Measurements from ENCODE around the gene SLK. TPM values are rescaled to one million over a fixed set of nuclear protein-coding genes. Genes with fewer than 3 reads are reported as not detected.

Gene SLK
- total and polyA plus RNA-seq, 10 of the 15 experiments (the other 5 are each of a cell fraction or from before 2014, with no cell fraction given), result 2.5 to 24.2 (median 11.1) TPM

GRCh38 chr10:103919648-103920025 is 47.3 kb upstream of the SLK start (continued):
- TF ChIP-seq BHLHE40 (IDR thresholded peaks at IDR 0.05; ENCODE audit: borderline replicate concordance in 1 of 2, low read depth in 2 of 2, low read length in 1 of 2), result no peak
- TF ChIP-seq, protein P1, sequence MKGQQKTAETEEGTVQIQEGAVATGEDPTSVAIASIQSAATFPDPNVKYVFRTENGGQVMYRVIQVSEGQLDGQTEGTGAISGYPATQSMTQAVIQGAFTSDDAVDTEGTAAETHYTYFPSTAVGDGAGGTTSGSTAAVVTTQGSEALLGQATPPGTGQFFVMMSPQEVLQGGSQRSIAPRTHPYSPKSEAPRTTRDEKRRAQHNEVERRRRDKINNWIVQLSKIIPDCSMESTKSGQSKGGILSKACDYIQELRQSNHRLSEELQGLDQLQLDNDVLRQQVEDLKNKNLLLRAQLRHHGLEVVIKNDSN (IDR thresholded peaks at IDR 0.05; ENCODE audit: borderline replicate concordance, extremely low read length, insufficient read depth, low read depth, low read length), result no peak
- no peak for TF ChIP-seq TAF1 (IDR thresholded peaks at IDR 0.05; ENCODE audit: borderline replicate concordance, low read depth, low read length)
- no peak for TF ChIP-seq NFIC (IDR thresholded peaks at IDR 0.05; ENCODE audit: low read depth, low read length)
- no peak for TF ChIP-seq TARDBP (IDR thresholded peaks at IDR 0.05; ENCODE audit: borderline replicate concordance)

DNA sequence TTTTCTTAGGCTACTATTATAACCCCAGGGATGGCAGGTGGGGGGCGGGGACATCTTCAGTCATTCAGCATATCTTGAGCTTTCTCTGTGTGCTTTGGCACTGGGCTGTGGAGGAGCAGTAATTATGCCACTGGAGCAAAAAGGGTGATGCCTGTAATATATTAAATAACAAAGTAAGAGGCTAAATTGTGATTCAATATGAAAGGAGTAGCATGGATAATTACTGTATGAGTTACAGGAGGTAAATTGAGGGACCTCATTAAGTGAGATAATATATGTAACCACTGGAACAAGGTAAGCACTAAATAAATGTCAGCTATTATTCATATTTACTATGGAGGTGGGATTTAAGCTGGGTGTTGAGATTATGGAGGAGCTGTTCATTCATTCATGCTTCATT is 45.7 kb upstream of the SLK start:
- RAD21 ChIA-PET (ENCODE audit: unreplicated experiment), result interaction anchor here (1.1 to 1.5 kb wide), 5 partner anchors 10 to 202 kb away, joined by 3 to 6 read pairs (median 4); partner anchors contain the start of gene SFR1
- BruUV-seq (replicated peaks), result no TSS peak
- no peak overlapping the region for H3K4me3 ChIP-seq
- SMC1A ChIA-PET (ENCODE audit: uncharacterized antibody, unreplicated experiment), result interaction anchor here (0.7 to 1.5 kb wide), 7 partner anchors 12 to 204 kb away, joined by 3 to 5 read pairs (median 4); partner anchors contain the start of gene SLK
- peaks cover 7% of the 10 kb centered on the region for H3K4me1 ChIP-seq (ENCODE audit: control insufficient read depth, insufficient read depth, low read length)
- no peaks in the 10 kb centered on the region for H3K9me3 ChIP-seq (replicated peaks; ENCODE audit: control insufficient read depth, insufficient read depth, low read length)
- no peak overlapping the region for H3K4me2 ChIP-seq (ENCODE audit: control insufficient read depth, insufficient read depth)
- no peaks in the 10 kb centered on the region for H3K36me3 ChIP-seq (ENCODE audit: control insufficient read depth in 2 of 2, insufficient read depth in 2 of 2, low read length in 1 of 2)
- no peak for DNase-seq (ENCODE audit: low read depth, low spot score)
- FAIRE-seq, result no peak
- 50% methylated on average over 1 of the region's 1 CpG for WGBS (ENCODE audit: insufficient coverage, insufficient replicate concordance, low lambda C conversion rate, missing lambda C conversion rate)
- CTCF ChIA-PET, result interaction anchor here (0.5 to 2.0 kb wide), 5 partner anchors 12 to 384 kb away, joined by 3 to 8 read pairs (median 3); no protein-coding TSS in a partner anchor
- H2AFZ ChIP-seq (ENCODE audit: control insufficient read depth, low read depth, low read length), result peak overlapping the region; percentile 80
- H3K27me3 ChIP-seq (replicated peaks in 1 of 2; ENCODE audit: control insufficient read depth in 2 of 2, insufficient read depth in 2 of 2, low read length in 1 of 2), result no peaks in the 10 kb centered on the region
- H3K9ac ChIP-seq (ENCODE audit: control insufficient read depth, insufficient read depth, low read length), result no peak overlapping the region
- no peaks in the 10 kb centered on the region for H4K20me1 ChIP-seq (ENCODE audit: control insufficient read depth, insufficient read depth)
- H3K79me2 ChIP-seq (ENCODE audit: control insufficient read depth, insufficient read depth, low read length), result peaks cover 15% of the 10 kb centered on the region
- H3K27ac ChIP-seq (ENCODE audit: control insufficient read depth, insufficient read depth), result no peak overlapping the region
- POLR2A ChIA-PET, result interaction anchor here (0.9 to 1.1 kb wide), 4 partner anchors 10 to 334 kb away, joined by 3 read pairs; partner anchors contain the start of gene GSTO1
- in situ Hi-C loops (cut with MboI), result no loop called here
- no peak for TF ChIP-seq HDGF (IDR thresholded peaks at IDR 0.05)
- TF ChIP-seq, protein P2, sequence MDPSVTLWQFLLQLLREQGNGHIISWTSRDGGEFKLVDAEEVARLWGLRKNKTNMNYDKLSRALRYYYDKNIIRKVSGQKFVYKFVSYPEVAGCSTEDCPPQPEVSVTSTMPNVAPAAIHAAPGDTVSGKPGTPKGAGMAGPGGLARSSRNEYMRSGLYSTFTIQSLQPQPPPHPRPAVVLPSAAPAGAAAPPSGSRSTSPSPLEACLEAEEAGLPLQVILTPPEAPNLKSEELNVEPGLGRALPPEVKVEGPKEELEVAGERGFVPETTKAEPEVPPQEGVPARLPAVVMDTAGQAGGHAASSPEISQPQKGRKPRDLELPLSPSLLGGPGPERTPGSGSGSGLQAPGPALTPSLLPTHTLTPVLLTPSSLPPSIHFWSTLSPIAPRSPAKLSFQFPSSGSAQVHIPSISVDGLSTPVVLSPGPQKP (IDR thresholded peaks at IDR 0.05; ENCODE audit: low read depth, low read length), result no peak
- no peak for TF ChIP-seq NR2C2 (IDR thresholded peaks at IDR 0.05; ENCODE audit: borderline replicate concordance, control insufficient read depth, insufficient read length, low read depth)
- TF ChIP-seq, protein P3, sequence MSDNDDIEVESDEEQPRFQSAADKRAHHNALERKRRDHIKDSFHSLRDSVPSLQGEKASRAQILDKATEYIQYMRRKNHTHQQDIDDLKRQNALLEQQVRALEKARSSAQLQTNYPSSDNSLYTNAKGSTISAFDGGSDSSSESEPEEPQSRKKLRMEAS (IDR thresholded peaks at IDR 0.05; ENCODE audit: low read depth, low read length), result no peak
- TF ChIP-seq PAX8 (IDR thresholded peaks at IDR 0.05), result no peak
- no peak for TF ChIP-seq MLLT1 (IDR thresholded peaks at IDR 0.05)
- TF ChIP-seq POLR2AphosphoS2 (IDR thresholded peaks at IDR 0.05; ENCODE audit: low read depth, low read length), result no peak
- no peak for TF ChIP-seq ATF7 (IDR thresholded peaks at IDR 0.05; ENCODE audit: low read depth)
- ATAC-seq, result no peak
- intact Hi-C loops (cut with micrococcal nuclease; ENCODE audit: unreplicated experiment), result no loop called here

Measured in GM12878 (cell line).